ENCODE results near the gene HIC1.
A peak's percentile ranks its signal among the peaks of the same experiment; 100 is the strongest.
"Not testable (repeated sequence)": the region's sequence is repeated elsewhere in the genome, so short reads cannot be mapped to it uniquely, and the experiment has no call there.

The HIC1 gene

GRCh38 chr17:2054512-2055291 lies at the start of gene HIC1:
Gene HIC1 (plus strand): TSS chr17:2055103. CDS start chr17:2056691, 1,588 bp downstream.
- peak; percentile 83 for DNase-seq

- no peak for DNase-seq
Observed at GRCh38 chr17:2008332-2009126, 46.4 kb upstream of the HIC1 start.

- no peak for DNase-seq
Observed at GRCh38 chr17:2009737-2010136, 45.2 kb upstream of the HIC1 start.

GRCh38 chr17:2011411-2012371 lies 43.2 kb upstream of the HIC1 start:
- DNase-seq = no peak

- no peak for DNase-seq
Observed at GRCh38 chr17:2012499-2012898, 42.4 kb upstream of the HIC1 start.

GRCh38 chr17:2013220-2013993 lies 41.5 kb upstream of the HIC1 start:
- DNase-seq = not testable (repeated sequence)

- no peak for DNase-seq
Observed at GRCh38 chr17:2013994-2014317, 40.9 kb upstream of the HIC1 start.

GRCh38 chr17:2015314-2015713 lies 39.6 kb upstream of the HIC1 start:
- no peak for DNase-seq

GRCh38 chr17:2016494-2016893 lies 38.4 kb upstream of the HIC1 start:
- no peak for DNase-seq

GRCh38 chr17:2017274-2017941 lies 37.5 kb upstream of the HIC1 start:
- no peak for DNase-seq

GRCh38 chr17:2018716-2019510 lies 36.0 kb upstream of the HIC1 start:
- DNase-seq = no peak

- DNase-seq = no peak
Observed at GRCh38 chr17:2019723-2020122, 35.2 kb upstream of the HIC1 start.

- DNase-seq = no peak
Observed at GRCh38 chr17:2020721-2021120, 34.2 kb upstream of the HIC1 start.

- DNase-seq = no peak
Observed at GRCh38 chr17:2022647-2023240, 32.2 kb upstream of the HIC1 start.

GRCh38 chr17:2023256-2023655 lies 31.6 kb upstream of the HIC1 start:
- no peak for DNase-seq

- DNase-seq = peak; percentile 60
Observed at GRCh38 chr17:2023692-2024571, 31.0 kb upstream of the HIC1 start.

- no peak for DNase-seq
Observed at GRCh38 chr17:2024572-2025219, 30.2 kb upstream of the HIC1 start.

GRCh38 chr17:2025220-2025621 lies 29.7 kb upstream of the HIC1 start, which contains the start of gene RTN4RL1:
Gene RTN4RL1 (minus strand): TSS chr17:2025334. CDS start chr17:2024865, 469 bp downstream.
- DNase-seq = peak; percentile 84

Measured in CD4-positive, alpha-beta T cell treated with Interleukin-12 subunit alpha and Interleukin-12 subunit beta, for 1 hour (primary cell).